Astrocyte (in vitro differentiated cells and primary cell): ENCODE data around the gene CTTNBP2NL. TPM values are rescaled to one million over a fixed set of nuclear protein-coding genes. Genes with fewer than 3 reads are reported as not detected.

Experiments used
- DNase-seq: peaks from one replicate; pipeline ENCODE4 v3.0.0-alpha.2; 2010; ENCODE audit warnings: low read depth
- FAIRE-seq: peaks from 2 replicates; lab custom pipeline; 2011; peaks lifted over from hg19 to GRCh38; lab: Jason Lieb, UNC
- H2AFZ ChIP-seq: 2 replicates; pipeline ENCODE4 v1.6.0; 2012; ENCODE audit warnings: low read depth, low read length, inconsistent platforms
- H3K27ac ChIP-seq: 2 replicates; pipeline ENCODE4 v1.5.1; 2011; ENCODE audit warnings: low read depth, low read length, inconsistent platforms
- H3K27me3 ChIP-seq: 2 replicates; pipeline ENCODE4 v1.6.0; 2011; ENCODE audit warnings: low read length, inconsistent platforms; ENCODE audit not compliant: insufficient read depth
- H3K36me3 ChIP-seq: 2 replicates; pipeline ENCODE4 v1.5.1; 2011; ENCODE audit warnings: low read length, inconsistent platforms; ENCODE audit not compliant: insufficient read depth
- H3K4me1 ChIP-seq: 2 replicates; pipeline ENCODE4 v1.5.1; 2011; ENCODE audit warnings: low read length, inconsistent platforms; ENCODE audit not compliant: insufficient read depth
- H3K4me2 ChIP-seq: 2 replicates; pipeline ENCODE4 v1.6.0; 2012; ENCODE audit warnings: low read length, inconsistent platforms
- H3K4me3 ChIP-seq: 2 replicates; pipeline ENCODE4 v1.5.1; 2011; ENCODE audit warnings: low read depth, mild to moderate bottlenecking, low read length, inconsistent platforms; ENCODE audit not compliant: insufficient read depth
- H3K79me2 ChIP-seq: 2 replicates; pipeline ENCODE4 v1.6.0; 2012; ENCODE audit warnings: mild to moderate bottlenecking, low read length, inconsistent platforms; ENCODE audit not compliant: insufficient read depth
- H3K9ac ChIP-seq: 2 replicates; pipeline ENCODE4 v1.6.0; 2012; ENCODE audit warnings: mild to moderate bottlenecking, low read length, inconsistent platforms
- H3K9me3 ChIP-seq: 2 replicates; pipeline ENCODE4 v1.5.1; 2012; ENCODE audit warnings: low read depth, mild to moderate bottlenecking, low read length, inconsistent platforms; ENCODE audit not compliant: insufficient read depth
- H4K20me1 ChIP-seq: 2 replicates; pipeline ENCODE4 v1.6.0; 2012; ENCODE audit warnings: low read length, inconsistent platforms; ENCODE audit not compliant: insufficient read depth
- H3K27ac Mint-ChIP-seq: one replicate; pipeline ENCODE4 v1.8.0; 2021; ENCODE audit warnings: mild to moderate bottlenecking, mixed read lengths; ENCODE audit not compliant: unreplicated experiment
- H3K27me3 Mint-ChIP-seq: one replicate; pipeline ENCODE4 v1.8.0; 2021; ENCODE audit warnings: low read depth, mixed read lengths; ENCODE audit not compliant: unreplicated experiment
- H3K36me3 Mint-ChIP-seq: one replicate; pipeline ENCODE4 v1.8.0; 2021; ENCODE audit warnings: low read depth, mixed read lengths; ENCODE audit not compliant: unreplicated experiment
- H3K4me1 Mint-ChIP-seq: one replicate; pipeline ENCODE4 v1.8.0; 2021; ENCODE audit warnings: low read depth, mixed read lengths; ENCODE audit not compliant: unreplicated experiment
- H3K4me3 Mint-ChIP-seq: one replicate; pipeline ENCODE4 v1.8.0; 2021; ENCODE audit warnings: mild to moderate bottlenecking, moderate library complexity, mixed read lengths; ENCODE audit not compliant: unreplicated experiment
- H3K9me3 Mint-ChIP-seq: one replicate; pipeline ENCODE4 v1.8.0; 2021; ENCODE audit warnings: mild to moderate bottlenecking, mixed read lengths; ENCODE audit not compliant: unreplicated experiment
- CTCF ChIP-seq: IDR thresholded peaks from 2 replicates; pipeline ENCODE4 v1.5.1; 2011; ENCODE audit warnings: low read depth, mild to moderate bottlenecking, inconsistent platforms, low read length, moderate library complexity; ENCODE audit not compliant: insufficient read depth
- EZH2 ChIP-seq: IDR thresholded peaks from 2 replicates; pipeline ENCODE4 v1.6.1; 2012; ENCODE audit warnings: mild to moderate bottlenecking, low read length, inconsistent platforms; ENCODE audit not compliant: insufficient read depth
- total RNA-seq: library from RNA; stranded (reverse); gene quantifications from 2 replicates; pipeline ENCODE4 v1.2.1, GENCODE V29; 2021

CTTNBP2NL gene
- total RNA-seq, 1 donor from 2014 or later = 91.9 TPM

GRCh38 chr1:112363636-112364035, 32.4 kb upstream of the CTTNBP2NL start:
- H3K9me3 ChIP-seq = no peaks in the 10 kb centered on the region
- H4K20me1 ChIP-seq = no peaks in the 10 kb centered on the region
- Mint-ChIP-seq H3K4me1 (peaks cover 4% of the 10 kb centered on the region), H3K27ac (no peak overlapping the region), H3K27me3 (peaks cover 12% of the 10 kb centered on the region), H3K9me3 (peaks cover 2% of the 10 kb centered on the region), H3K4me3 (no peak overlapping the region), H3K36me3 (no peaks in the 10 kb centered on the region)
- H3K4me3 ChIP-seq = no peak overlapping the region
- TF ChIP-seq EZH2 (no peak), CTCF (no peak)
- no peak for FAIRE-seq
- peaks cover 37% of the 10 kb centered on the region for H3K27me3 ChIP-seq
- H3K36me3 ChIP-seq = no peaks in the 10 kb centered on the region
- DNase-seq = no peak
- no peak overlapping the region for H3K9ac ChIP-seq
- no peaks in the 10 kb centered on the region for H3K79me2 ChIP-seq
- H3K27ac ChIP-seq = no peak overlapping the region
- H2AFZ ChIP-seq = no peak overlapping the region
- H3K4me1 ChIP-seq = no peaks in the 10 kb centered on the region
- no peak overlapping the region for H3K4me2 ChIP-seq

- Histone ChIP-seq H3K9ac (no peak overlapping the region), H4K20me1 (no peaks in the 10 kb centered on the region), H3K4me1 (no peaks in the 10 kb centered on the region), H2AFZ (no peak overlapping the region), H3K36me3 (no peaks in the 10 kb centered on the region), H3K27me3 (peaks cover 28% of the 10 kb centered on the region), H3K9me3 (no peaks in the 10 kb centered on the region), H3K27ac (no peak overlapping the region), H3K4me3 (no peak overlapping the region), H3K79me2 (no peaks in the 10 kb centered on the region), H3K4me2 (no peak overlapping the region)
- Mint-ChIP-seq H3K4me3 (no peak overlapping the region), H3K4me1 (peaks cover 8% of the 10 kb centered on the region), H3K9me3 (peaks cover 2% of the 10 kb centered on the region), H3K36me3 (no peaks in the 10 kb centered on the region), H3K27ac (no peak overlapping the region), H3K27me3 (peaks cover 7% of the 10 kb centered on the region)
- DNase-seq = no peak
- FAIRE-seq = no peak
- TF ChIP-seq CTCF (no peak), EZH2 (no peak)
Observed at GRCh38 chr1:112368198-112368597, 27.8 kb upstream of the CTTNBP2NL start.

- Histone ChIP-seq H3K4me2 (peak overlapping the region; percentile 30), H3K9me3 (no peaks in the 10 kb centered on the region), H4K20me1 (no peaks in the 10 kb centered on the region), H3K9ac (no peak overlapping the region), H3K27ac (no peak overlapping the region), H3K79me2 (no peaks in the 10 kb centered on the region), H3K4me1 (no peaks in the 10 kb centered on the region), H3K4me3 (no peak overlapping the region), H3K27me3 (peaks cover 28% of the 10 kb centered on the region), H3K36me3 (no peaks in the 10 kb centered on the region), H2AFZ (peak overlapping the region; percentile 32)
- peak; percentile 46 for DNase-seq
- FAIRE-seq = peak; percentile 62
- H3K27me3 Mint-ChIP-seq = peaks cover 7% of the 10 kb centered on the region
- no peak overlapping the region for H3K27ac Mint-ChIP-seq
- no peaks in the 10 kb centered on the region for H3K36me3 Mint-ChIP-seq
- H3K4me1 Mint-ChIP-seq = peaks cover 8% of the 10 kb centered on the region
- H3K4me3 Mint-ChIP-seq = no peak overlapping the region
- no peak for TF ChIP-seq EZH2
- peak; percentile 92 for TF ChIP-seq CTCF
- H3K9me3 Mint-ChIP-seq = peaks cover 2% of the 10 kb centered on the region
Observed at GRCh38 chr1:112369392-112370285, 26.4 kb upstream of the CTTNBP2NL start.
